DMS79 treated with DMSO at 0.1 percent for 48 hours (cell line): ENCODE data around the gene RHOB.
"Not testable (repeated sequence)": the region's sequence is repeated elsewhere in the genome, so short reads cannot be mapped to it uniquely, and the experiment has no call there.

Experiments
- DNase-seq: peaks from one replicate; lab custom pipeline; 2025; lab: John Stamatoyannopoulos, UW

The RHOB gene

GRCh38 chr2:20454036-20454981, 7.4 kb downstream of the RHOB start:
- DNase-seq: no peak

- DNase-seq: no peak
Observed at GRCh38 chr2:20455076-20455587, 8.3 kb downstream of the RHOB start.

DNA sequence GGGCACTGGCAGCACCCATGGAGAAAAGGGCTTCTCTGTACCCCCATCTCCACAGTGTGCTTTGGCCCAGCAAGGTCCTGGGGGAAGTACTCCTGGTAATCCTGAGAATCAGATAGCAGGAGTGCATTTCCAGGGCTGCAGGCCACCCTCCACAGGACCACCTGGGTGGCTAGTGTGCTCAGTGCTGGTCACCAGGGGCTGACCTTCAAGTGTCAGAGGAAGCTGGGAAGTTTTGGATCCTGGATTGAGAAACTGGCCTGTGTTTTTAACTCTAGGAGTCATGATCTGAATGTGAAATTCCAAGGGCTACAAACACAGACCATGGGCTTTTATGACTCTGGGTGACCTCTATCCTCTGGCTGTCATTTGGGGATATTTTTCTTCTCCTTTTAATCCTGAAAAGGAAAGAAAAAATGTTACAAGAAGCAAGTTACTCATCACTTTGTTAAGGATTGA, 9.3 kb downstream of the RHOB start:
- DNase-seq: no peak

DNA sequence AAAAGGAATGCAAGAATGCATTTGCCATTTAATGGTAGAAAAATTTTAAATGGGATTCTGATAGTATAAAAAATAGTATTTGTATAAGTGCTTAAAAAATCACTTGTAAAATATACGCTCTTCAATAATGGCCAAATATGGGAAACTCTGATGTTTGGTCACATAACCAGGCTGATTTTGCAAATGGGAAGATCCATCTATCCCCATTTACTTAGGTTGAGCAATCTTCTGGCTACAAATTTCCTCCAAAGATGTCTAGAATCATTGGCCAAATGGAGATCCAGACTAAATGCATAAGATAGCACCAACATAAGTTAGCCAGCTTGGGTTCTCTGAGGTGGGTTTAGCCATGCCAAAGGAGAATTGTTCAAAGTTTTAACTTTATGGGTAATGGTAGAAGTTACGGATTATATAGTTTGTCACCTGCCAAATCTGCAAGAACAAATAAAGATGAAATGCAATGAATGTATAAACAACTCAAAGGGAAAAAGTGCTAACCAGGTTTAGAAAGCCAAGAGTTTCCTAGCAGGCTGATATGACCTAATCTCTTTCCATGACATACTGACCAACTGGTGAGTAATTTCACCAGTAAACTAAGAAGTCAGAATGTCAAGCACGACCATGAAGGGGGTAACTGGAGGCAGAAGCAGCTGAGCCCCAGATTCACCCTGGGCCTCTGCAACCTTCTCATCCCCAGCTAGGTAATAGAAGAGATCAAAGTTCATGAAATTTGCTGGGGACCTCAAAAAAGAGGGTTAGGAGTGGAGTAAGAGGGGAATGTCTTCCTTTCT, 10.0 kb downstream of the RHOB start:
- DNase-seq: no peak

DNA sequence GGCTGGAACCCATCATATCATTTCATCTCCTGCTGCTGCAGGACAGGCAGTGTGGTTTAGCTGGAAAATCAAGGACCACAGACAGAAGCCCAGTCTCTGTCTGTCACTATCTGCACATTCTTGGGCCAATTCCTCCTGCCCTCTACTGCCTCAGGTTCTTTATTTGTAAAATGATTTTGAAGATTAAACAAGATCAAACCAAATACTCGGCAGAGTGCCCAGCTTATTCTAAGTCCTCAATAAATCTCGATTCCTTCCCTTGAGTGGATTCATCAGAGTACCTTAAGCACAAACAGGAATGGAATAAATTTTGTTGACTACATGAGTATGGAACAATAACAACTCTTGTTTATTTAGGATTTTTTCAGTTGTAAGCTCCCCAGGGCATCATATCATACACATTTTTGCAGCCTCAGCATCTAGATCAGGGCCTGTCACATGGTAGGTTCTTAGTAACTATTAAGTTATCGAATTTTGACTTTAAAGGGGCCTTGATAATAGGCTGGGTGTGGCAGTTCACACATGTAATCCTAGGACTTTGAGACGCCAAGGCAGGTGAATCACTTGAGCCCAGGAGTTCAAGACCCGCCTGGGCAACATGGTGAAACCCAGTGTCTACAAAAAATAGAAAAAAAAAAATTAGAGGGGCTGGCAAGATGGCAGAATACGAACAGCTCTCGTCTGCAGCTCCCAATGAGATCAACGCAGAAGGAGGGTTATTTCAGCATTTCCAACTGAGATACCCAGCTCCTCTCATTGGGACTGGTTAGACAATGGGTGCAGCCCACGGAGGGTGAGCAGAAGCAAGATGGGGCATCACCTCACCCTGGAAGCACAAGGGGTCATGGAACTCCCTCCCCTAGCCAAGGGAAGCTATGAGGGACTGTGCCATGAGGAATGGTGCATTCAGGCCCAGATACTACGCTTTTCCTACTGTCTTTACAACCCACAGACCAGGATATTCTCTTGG, 11.1 kb downstream of the RHOB start:
- no peak for DNase-seq

DNA sequence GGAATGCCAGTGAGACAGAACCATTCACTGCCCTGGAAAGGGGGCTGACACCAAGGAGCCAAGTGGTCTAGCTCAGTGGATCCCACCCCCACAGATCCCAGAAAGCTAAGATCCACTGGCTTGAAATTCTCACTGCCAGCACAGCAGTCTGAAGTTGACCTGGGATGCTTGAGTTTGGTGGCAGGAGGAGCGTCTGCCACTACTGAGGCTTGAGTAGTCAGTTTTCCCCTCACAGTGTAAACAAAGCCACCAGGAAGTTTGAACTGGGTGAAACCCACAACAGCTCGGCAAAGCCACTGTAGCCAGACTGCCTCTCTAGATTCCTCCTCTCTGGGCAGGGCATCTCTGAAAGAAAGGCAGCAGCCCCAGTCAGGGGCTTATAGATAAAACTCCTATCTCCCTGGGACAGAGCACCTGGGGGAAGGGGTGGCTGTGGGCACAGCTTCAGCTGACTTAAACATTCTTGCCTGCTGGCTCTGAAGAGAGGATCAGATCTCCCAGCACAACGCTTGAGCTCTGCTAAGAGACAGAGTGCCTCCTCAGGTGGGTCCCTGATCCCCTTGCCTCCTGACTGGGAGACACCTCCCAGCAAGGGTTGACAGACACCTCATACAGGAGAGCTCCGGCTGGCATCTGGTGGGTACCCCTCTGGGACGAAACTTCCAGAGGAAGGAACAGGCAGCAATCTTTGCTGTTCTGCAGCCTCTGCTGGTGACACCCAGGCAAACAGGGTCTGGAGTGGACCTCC, 12.0 kb downstream of the RHOB start:
- not testable (repeated sequence) for DNase-seq

DNA sequence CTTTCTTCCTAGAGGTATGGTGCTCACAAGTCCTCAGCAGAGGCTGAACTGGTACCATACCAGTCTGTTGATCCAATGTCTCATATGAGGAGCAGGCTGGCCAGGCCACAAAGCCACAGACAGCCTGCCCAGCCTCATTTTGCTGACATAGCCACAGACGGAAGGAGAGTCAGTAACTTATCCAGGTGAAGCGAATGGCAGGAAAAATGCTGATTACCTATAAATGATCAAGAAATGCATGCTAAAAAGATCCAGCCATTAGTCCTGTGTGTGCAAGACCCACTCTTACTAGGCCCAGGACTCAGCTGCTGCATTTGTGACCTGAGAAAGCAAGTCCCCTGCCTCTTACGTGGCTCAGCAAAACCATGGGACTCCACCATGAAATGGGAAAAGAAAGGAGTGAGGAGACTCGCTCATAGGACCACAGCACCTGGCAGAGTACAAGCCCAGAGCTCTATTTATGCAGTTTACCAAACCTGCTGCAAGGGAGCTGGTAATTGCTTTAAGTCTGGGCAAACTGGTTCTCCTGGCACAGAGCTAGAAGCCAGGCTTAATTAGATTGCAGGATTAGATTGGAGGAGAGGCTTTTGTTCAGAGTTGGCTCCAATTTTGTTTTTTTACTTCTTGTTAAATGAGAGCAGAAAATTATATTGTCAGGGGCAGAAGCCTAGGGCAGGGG, 19.0 kb downstream of the RHOB start:
- peak; percentile 86 for DNase-seq

DNA sequence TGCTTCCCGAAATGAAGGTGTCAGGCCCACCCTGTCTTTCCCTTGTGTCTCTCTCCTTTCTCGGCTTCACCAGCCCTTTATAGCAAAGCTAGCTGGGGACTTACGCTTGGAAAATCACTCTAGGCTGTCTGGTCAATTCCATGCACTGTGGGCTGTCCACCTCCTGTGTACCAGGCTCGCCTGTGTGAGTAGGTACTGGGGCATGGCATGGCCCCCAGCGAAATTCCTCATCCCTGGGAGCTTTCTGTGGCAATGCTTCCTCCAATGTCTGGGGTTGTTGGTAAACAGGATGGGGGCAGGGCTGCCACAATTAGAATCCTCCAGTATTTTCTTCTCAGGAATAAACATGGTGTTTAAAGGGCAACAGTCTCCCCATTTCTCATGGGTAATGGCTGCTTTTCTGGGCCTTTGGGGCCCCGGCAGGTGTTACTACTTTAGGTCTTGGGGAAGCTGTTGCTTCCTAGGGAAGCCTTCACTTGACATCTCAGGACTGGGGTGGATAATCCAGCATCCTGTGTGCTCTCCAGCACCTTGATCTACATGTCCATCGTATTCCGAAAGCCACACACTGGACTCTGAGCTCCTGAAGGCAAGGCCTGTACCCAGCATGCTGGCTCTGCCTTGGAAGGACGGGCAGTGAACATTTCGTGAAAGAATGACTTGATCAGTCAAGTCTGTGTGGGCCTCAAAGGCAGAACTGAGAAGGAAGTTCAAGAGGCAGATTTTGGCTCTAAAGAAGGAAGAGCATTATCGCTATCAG, 21.1 kb downstream of the RHOB start:
- no peak for DNase-seq

DNA sequence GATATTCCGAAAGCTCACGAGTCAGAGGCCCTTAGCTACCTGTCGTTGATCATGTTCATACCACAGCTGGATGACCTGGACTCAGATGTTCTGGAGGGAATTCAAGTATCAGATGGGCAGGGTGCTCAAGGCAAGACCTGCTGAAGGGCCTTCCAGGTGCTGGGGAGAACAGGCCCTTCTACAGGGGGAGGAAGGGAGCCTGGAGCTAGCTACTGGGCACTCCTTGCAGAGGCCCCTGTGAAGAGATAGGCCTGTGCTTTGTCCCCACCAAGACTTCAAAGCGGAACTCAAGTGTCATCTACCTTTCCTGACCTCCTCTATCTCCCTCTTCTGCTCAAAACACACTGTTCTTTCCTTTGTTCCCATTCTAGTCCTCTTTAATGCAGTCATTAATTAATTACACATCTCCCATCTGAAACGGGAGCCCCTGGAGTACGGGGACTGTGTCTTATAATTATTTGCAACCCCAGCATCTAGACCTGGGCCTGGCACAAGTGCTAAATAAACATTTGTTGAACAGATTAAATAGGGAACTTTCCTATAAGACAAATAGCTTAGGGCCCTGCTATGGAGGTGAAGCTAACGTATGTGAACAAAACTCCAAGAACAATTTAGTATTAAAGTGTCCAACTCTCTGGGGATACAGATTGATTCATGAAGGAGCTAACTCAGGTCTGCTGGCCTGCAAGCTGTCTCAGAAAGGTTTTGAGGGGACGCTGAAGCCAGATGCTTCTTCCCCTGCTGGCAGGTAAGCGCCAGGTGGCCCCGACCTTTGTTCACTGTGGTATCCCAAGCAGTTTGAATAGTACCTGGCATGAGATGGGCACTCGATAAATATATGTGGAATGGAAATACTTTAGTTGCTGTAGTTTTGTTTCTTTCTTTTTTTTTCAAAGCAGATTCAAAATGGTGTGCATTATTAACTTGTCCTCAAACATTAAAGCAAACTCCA, 22.0 kb downstream of the RHOB start:
- DNase-seq: no peak

GRCh38 chr2:20469595-20469994, 22.7 kb downstream of the RHOB start:
- no peak for DNase-seq

DNA sequence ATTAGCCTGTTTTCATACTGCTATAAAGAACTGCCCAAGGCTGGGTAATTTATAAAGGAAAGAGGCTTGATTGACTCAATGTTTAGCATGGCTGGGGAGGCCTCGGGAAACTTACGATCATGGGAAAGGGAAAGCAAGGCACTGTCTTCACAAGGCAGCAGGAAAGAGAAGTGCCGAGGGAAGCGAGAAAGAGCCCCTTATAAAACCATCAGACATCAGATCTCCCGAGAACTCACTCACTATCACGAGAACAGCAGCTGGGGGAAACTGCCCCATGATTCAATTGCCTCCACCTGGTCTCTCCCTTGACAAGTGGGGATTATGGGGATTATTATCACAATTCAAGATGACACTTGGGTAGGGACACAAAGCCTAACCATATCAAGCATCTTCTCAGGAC, 23.3 kb downstream of the RHOB start:
- no peak for DNase-seq

DNA sequence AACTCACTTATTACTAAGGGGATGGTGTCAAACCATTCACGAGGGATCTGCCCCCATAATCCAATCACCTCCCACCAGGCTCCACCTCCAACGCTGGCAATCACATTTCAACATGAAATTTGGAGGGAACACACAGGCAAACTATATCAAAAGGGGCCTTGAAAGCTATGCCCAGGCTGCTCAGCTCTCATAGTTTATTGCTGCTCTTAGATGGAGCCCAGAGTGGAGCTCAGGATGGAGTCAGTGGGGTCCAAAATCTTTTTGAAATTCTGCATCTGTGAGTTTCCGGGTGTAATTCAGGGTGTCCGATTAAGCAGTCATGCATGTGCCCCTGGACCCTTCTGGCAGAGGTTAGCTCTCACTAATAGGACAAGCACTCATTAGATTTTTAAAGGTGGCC, 24.3 kb downstream of the RHOB start:
- DNase-seq: no peak

DNA sequence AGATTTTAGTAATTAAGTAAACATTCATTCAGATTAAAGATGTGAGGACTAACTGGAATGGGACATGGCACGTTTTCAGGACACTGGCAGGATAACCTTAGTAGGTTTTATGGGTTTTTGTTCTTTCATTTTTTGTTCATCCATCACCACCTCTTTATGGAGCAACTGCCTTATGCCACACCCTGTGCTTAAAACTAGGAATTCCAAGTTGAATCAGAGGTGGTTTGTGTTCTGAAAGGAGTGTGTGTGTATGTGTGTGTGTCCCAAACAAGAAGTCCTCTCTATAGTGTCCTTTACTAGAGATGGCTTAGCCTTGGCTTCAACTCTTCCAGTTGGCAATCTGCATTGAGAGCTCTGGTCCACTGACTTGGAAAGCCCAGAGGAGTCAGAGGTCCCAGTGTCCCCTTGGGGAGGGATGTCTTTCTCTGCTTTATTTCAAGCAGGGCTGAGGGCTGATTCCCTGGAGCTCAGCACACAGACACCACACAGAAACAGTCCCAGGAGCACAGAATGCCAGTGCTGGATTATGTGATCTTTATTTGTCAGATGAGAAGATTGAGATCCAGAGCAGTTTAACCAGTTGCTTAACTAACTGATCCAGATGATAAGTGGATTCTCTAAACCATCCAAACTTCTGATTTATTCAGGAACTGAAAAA, 25.2 kb downstream of the RHOB start:
- no peak for DNase-seq

DNA sequence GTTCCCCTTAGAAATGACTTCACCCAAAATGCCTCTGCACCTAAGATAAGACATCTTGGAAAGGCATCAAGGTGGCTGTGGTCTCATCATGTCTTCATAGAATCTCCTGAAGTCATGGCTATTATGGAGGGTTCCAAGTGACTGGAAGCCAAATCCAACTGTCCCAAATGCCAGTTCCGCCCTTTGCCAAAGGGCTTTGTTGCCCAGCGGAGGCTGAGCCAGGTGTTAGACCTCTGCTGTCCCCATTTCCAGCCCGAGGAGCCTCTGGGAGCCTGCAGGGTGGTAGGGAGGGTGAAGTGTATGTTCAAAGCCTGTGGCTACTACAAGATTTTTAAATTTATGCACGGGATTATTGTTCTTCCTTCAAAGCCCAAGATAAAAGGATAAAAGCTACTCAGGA, 25.7 kb downstream of the RHOB start:
- DNase-seq: no peak

- DNase-seq: no peak
Observed at GRCh38 chr2:20473128-20473527, 26.3 kb downstream of the RHOB start.

DNA sequence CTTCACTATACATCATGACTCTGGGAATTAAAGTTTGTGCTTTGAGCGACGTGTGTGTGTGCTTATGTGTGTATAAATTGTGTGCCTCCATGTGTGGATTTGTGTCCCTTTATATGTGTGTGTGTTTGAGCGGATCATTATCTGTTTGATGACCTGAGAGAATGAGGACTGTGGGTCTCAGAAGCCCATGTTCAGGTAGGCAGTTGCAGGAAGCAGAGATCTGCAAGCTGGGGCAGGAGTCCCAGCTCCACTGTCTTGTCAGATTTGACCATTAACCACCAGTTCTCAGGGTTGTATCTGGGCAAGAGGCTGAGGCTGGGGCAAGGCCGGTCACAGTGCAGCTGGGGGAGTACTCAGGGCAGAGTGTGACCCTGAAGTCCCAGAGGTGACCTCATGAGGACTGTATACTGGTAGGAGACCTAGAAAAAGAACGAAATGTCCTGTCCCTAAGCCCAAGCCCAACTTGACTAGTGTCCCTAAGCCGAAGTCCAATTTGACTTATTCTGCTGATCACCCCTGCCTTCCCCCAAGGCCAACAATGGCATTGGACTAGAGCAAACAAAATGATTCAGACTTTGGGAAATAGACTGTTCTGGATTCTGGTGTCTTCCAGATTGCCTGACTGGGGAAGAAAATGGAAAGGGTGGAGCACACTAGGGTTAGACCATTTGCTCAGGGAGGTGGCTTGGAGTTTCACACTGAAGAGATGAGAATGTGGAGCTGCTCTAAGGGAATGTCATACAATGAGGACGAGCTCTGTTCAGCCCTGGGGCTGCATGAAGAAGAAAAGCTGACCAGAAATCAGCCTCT, 28.1 kb downstream of the RHOB start:
- no peak for DNase-seq

DNA sequence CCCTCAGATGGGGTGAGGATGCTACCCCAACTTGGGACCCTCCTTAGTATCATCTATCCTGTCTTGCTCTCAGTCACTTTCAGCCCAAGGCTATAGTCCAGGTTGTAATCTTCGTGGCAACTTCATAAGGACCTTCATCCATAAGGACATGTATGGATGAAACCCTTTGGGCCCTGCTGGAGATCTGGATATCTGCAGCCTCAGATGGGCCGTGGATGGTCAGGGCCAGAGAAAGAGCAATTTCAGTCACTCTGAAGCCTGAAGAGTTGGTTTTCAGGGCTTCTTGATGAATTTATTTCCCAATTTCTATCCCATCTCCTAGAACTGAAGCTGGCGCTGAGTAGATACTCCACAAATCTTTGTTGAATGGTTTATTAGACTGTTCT, 28.7 kb downstream of the RHOB start:
- no peak for DNase-seq
